HCT116 (cell line): ENCODE results near the gene SLFN12L.

Experiments used
- CTCF ChIP-seq, 3 experiments: fragments of 200-600 bp in 1 of 3; sonication (generic) in 1 of 3; IDR thresholded peaks in 2 of 3; conservative IDR thresholded peaks in 1 of 3; 2 replicates each; pipeline ENCODE4 v1.5.1; 2012 to 2017; ENCODE audit warnings: low read depth in 2 of 3, low read length in 2 of 3, antibody characterized with exemption in 1 of 3, borderline replicate concordance in 1 of 3, control low read depth in 1 of 3, mild to moderate bottlenecking in 1 of 3, mixed read lengths in 1 of 3, mixed run types in 1 of 3, moderate library complexity in 1 of 3; ENCODE audit not compliant: insufficient read depth in 1 of 3
- EGR1 ChIP-seq: IDR thresholded peaks from 2 replicates; pipeline ENCODE4 v1.6.1; 2012; ENCODE audit warnings: low read depth
- RAD21 ChIP-seq: IDR thresholded peaks from 2 replicates; pipeline ENCODE4 v1.6.1; 2012; ENCODE audit warnings: low read depth, mild to moderate bottlenecking

DNA sequence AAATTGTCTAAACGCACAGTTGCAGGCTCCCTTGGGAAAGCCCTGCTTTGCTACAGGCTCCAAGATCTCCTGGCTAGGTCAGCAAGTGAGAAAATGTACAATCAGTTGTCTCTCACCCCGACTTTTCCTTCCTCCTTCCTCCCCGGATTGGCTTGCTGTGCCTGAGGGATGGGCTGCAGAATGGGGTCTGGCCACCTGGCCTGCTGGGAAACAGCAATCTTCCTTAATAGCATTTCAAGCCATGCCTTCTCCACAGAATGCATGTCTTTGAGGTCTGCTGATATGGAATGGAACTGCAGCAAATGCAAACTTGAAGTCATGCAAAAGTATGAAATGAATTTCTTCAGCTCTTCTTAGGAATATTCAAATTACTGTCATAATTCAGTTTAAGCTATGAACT lies 46.1 kb downstream of the SLFN12L start:
- no peak for TF ChIP-seq EGR1
- no peak for TF ChIP-seq RAD21
- TF ChIP-seq CTCF (IDR thresholded peaks at IDR 0.05 in 2 of 3, conservative IDR thresholded peaks at IDR 0.05 in 1 of 3; ENCODE audit: borderline replicate concordance in 1 of 3, insufficient read depth in 1 of 3, low read depth in 2 of 3, low read length in 2 of 3): no peak
